KMS-11 (cell line): Measurements from ENCODE around the gene HORMAD2.

ENCODE experiments used
- H2AFZ ChIP-seq: fragments of 200-600 bp; sonication (generic); 2 replicates; pipeline ENCODE4 v1.6.1; 2016; ENCODE audit warnings: antibody characterized with exemption, mixed run types, low read depth
- H3K27ac ChIP-seq: fragments of 200-600 bp; sonication (generic); 2 replicates; pipeline ENCODE4 v1.6.1; 2016; ENCODE audit warnings: mild to moderate bottlenecking, mixed run types
- H3K27me3 ChIP-seq: fragments of 200-600 bp; sonication (generic); 2 replicates; pipeline ENCODE4 v1.6.1; 2017; ENCODE audit warnings: mild to moderate bottlenecking, low read depth, mixed run types, moderate library complexity; ENCODE audit not compliant: insufficient read depth
- H3K36me3 ChIP-seq: fragments of 200-600 bp; sonication (generic); 2 replicates; pipeline ENCODE4 v1.6.1; 2017; ENCODE audit warnings: mild to moderate bottlenecking, mixed run types; ENCODE audit not compliant: insufficient read depth
- H3K4me1 ChIP-seq: fragments of 200-600 bp; sonication (generic); 2 replicates; pipeline ENCODE4 v1.6.1; 2016; ENCODE audit warnings: mild to moderate bottlenecking, low read depth, mixed run types; ENCODE audit not compliant: poor library complexity, severe bottlenecking
- H3K4me2 ChIP-seq: fragments of 200-600 bp; sonication (generic); 2 replicates; pipeline ENCODE4 v1.7.0; 2016; ENCODE audit warnings: mild to moderate bottlenecking, mixed run types
- H3K4me3 ChIP-seq: fragments of 200-600 bp; sonication (generic); IDR thresholded peaks from 2 replicates; pipeline ENCODE4 v1.6.1; 2017; ENCODE audit warnings: low read depth, low read length, mixed read lengths; ENCODE audit not compliant: insufficient read depth
- H3K79me2 ChIP-seq: fragments of 200-600 bp; sonication (generic); 2 replicates; pipeline ENCODE4 v1.6.1; 2016; ENCODE audit warnings: low read depth, mixed run types; ENCODE audit not compliant: insufficient read depth
- H3K9ac ChIP-seq: fragments of 200-600 bp; sonication (generic); 2 replicates; pipeline ENCODE4 v1.6.1; 2016; ENCODE audit warnings: mild to moderate bottlenecking, mixed run types
- H4K20me1 ChIP-seq: fragments of 200-600 bp; sonication (generic); 2 replicates; pipeline ENCODE4 v1.6.1; 2016; ENCODE audit warnings: mild to moderate bottlenecking, mixed run types; ENCODE audit not compliant: insufficient read depth
- TF ChIP-seq, protein P1 (sequence below): fragments of 200-600 bp; sonication (generic); conservative IDR thresholded peaks from 2 replicates; pipeline ENCODE4 v1.6.1; 2017; ENCODE audit warnings: low read depth, mild to moderate bottlenecking, antibody characterized with exemption, low read length, moderate library complexity, mixed read lengths

Gene HORMAD2

DNA sequence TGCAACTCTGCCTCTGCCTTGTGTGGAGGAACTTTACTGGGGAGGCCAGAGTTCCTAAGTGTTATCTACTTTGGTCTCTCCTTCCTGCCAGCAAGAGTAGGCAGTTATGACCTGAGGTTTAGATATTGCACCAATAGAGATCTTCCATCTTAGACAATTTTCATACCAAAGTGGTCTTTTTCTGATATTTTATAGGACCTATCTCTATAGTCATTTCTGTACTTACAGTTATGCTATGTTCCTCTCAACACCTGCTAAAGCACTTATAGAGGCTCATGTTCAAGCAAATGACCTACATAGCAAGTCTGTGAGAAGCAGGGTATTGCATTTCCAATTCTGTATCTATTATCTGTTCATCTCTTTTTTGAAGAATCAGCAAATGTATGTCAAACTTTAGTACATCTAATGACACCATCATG is 80.8 kb downstream of the HORMAD2 start:
- TF ChIP-seq, protein P1, sequence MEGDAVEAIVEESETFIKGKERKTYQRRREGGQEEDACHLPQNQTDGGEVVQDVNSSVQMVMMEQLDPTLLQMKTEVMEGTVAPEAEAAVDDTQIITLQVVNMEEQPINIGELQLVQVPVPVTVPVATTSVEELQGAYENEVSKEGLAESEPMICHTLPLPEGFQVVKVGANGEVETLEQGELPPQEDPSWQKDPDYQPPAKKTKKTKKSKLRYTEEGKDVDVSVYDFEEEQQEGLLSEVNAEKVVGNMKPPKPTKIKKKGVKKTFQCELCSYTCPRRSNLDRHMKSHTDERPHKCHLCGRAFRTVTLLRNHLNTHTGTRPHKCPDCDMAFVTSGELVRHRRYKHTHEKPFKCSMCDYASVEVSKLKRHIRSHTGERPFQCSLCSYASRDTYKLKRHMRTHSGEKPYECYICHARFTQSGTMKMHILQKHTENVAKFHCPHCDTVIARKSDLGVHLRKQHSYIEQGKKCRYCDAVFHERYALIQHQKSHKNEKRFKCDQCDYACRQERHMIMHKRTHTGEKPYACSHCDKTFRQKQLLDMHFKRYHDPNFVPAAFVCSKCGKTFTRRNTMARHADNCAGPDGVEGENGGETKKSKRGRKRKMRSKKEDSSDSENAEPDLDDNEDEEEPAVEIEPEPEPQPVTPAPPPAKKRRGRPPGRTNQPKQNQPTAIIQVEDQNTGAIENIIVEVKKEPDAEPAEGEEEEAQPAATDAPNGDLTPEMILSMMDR, result no peak
- H3K9ac ChIP-seq, result no peak overlapping the region
- H3K4me1 ChIP-seq, result no peaks in the 10 kb centered on the region
- H3K4me3 ChIP-seq, result no peak overlapping the region
- H3K27ac ChIP-seq, result no peak overlapping the region
- H3K79me2 ChIP-seq, result no peaks in the 10 kb centered on the region
- H2AFZ ChIP-seq, result no peak overlapping the region
- H3K36me3 ChIP-seq, result no peaks in the 10 kb centered on the region
- no peaks in the 10 kb centered on the region for H3K27me3 ChIP-seq
- no peaks in the 10 kb centered on the region for H4K20me1 ChIP-seq
- no peak overlapping the region for H3K4me2 ChIP-seq

DNA sequence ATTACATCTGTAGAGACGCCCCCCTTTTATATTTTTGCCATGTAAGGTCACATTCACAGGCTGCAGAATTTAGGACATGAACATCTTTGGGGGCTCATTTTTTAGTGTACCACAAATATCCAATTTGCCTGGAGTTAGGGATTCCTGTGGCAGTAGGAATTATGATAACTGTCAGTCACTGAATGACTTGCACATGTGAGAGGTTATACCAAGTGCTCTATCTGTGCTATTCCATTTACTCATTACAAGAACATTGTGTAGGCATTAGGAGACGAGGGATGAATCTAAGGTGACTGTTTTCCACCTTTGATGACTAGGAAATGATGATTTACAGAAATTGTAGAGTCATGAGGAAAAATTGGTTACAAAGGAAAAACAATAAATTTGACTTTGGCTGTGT is 87.0 kb downstream of the HORMAD2 start:
- Histone ChIP-seq H3K27ac (no peak overlapping the region), H3K4me1 (no peaks in the 10 kb centered on the region), H2AFZ (no peak overlapping the region), H3K4me2 (no peak overlapping the region), H3K36me3 (no peaks in the 10 kb centered on the region), H3K4me3 (no peak overlapping the region), H3K9ac (no peak overlapping the region), H3K79me2 (no peaks in the 10 kb centered on the region), H4K20me1 (no peaks in the 10 kb centered on the region), H3K27me3 (no peaks in the 10 kb centered on the region)
- TF ChIP-seq, protein P1, result no peak

DNA sequence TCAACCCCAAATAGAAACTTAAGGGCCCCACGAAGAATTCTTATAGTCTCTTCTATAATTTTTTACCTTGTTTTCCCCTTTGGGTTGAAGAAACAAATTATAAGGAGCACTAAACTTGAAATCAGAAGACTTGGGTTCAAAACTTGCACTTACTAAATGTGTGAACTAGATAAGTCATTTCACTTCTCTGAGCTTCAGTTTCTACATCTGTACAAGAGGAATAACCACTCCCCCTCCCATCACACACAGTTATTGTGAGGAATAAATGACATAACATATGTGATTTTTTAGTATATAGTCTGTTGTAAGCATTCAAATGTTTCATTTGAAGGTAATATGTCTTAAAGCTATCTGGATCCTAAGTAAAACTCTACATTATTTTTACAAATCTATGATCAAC is 87.5 kb downstream of the HORMAD2 start:
- Histone ChIP-seq H2AFZ (no peak overlapping the region), H3K4me2 (no peak overlapping the region), H3K4me3 (no peak overlapping the region), H3K27me3 (no peaks in the 10 kb centered on the region), H3K4me1 (no peaks in the 10 kb centered on the region), H3K27ac (no peak overlapping the region), H4K20me1 (no peaks in the 10 kb centered on the region), H3K9ac (no peak overlapping the region), H3K79me2 (no peaks in the 10 kb centered on the region), H3K36me3 (no peaks in the 10 kb centered on the region)
- TF ChIP-seq, protein P1, result no peak

DNA sequence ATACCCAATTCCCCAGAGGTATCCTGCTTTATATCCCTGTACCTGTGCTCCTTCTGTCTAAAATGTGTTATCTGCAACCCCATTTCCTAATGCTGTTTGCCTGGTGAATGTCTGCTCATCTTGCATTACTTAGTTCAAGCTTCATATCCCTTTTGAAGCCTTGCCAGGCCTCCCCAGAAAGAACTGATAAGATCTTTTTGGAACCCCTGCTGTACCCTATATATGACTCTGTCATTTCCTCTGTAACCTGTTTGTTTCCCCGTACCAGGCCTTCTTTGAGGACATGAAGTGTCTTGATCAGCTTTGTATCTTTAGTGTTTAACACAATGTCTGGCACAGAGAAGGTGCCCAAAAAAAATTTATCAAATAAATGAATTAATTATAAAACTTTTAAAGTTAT is 88.7 kb downstream of the HORMAD2 start:
- no peaks in the 10 kb centered on the region for H3K79me2 ChIP-seq
- H3K4me2 ChIP-seq, result no peak overlapping the region
- no peaks in the 10 kb centered on the region for H4K20me1 ChIP-seq
- TF ChIP-seq, protein P1, result no peak
- no peak overlapping the region for H3K9ac ChIP-seq
- H3K36me3 ChIP-seq, result no peaks in the 10 kb centered on the region
- H3K27ac ChIP-seq, result no peak overlapping the region
- H3K4me1 ChIP-seq, result no peaks in the 10 kb centered on the region
- no peaks in the 10 kb centered on the region for H3K27me3 ChIP-seq
- H2AFZ ChIP-seq, result no peak overlapping the region
- H3K4me3 ChIP-seq, result no peak overlapping the region

DNA sequence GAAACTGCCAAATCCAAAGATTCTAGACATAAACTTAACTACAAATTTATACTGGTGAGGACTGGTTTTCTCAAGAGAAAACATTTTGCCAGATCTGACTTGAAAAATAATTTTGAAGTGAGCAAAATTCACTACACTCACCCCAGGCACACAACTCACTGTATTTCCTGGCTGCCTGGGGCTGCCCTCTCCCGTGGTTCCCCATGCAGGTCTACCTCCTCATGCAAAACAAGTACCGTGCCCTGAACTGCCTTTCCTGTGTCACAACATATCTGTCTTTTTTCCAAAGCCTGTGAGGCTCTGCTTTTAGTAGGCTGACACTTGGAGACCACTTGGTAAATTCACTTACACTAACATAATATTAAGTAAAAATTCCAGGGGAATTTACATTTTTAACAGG is 89.9 kb downstream of the HORMAD2 start:
- Histone ChIP-seq H3K36me3 (no peaks in the 10 kb centered on the region), H3K79me2 (no peaks in the 10 kb centered on the region), H3K27me3 (no peaks in the 10 kb centered on the region), H3K4me2 (no peak overlapping the region), H3K9ac (no peak overlapping the region), H2AFZ (no peak overlapping the region), H3K27ac (no peak overlapping the region), H3K4me1 (no peaks in the 10 kb centered on the region), H3K4me3 (no peak overlapping the region), H4K20me1 (no peaks in the 10 kb centered on the region)
- TF ChIP-seq, protein P1, result no peak
